Mesendoderm (in vitro differentiated cells): ENCODE results near the gene GMEB2.

Experiments used
- DNase-seq: peaks from one replicate; pipeline ENCODE4 v3.0.0; 2013
- H2AK5ac ChIP-seq: 2 replicates; pipeline ENCODE4 v1.6.1; 2013; ENCODE audit warnings: low read length, inconsistent platforms
- H2BK120ac ChIP-seq: 2 replicates; pipeline ENCODE4 v1.6.1; 2013; ENCODE audit warnings: low read depth, mild to moderate bottlenecking, low read length, moderate library complexity, mixed read lengths
- H2BK15ac ChIP-seq: replicated peaks from 2 replicates; pipeline ENCODE4 v1.6.1; 2013; ENCODE audit warnings: low read depth, mild to moderate bottlenecking, moderate library complexity
- H2BK5ac ChIP-seq: 2 replicates; pipeline ENCODE4 v1.6.1; 2013; ENCODE audit warnings: low read length, inconsistent platforms
- H3K18ac ChIP-seq: 2 replicates; pipeline ENCODE4 v1.6.1; 2013; ENCODE audit warnings: mild to moderate bottlenecking, low read length, mixed read lengths
- H3K23ac ChIP-seq: one replicate; pipeline ENCODE4 v1.6.1; 2013; ENCODE audit warnings: low read length
- H3K27ac ChIP-seq: 2 replicates; pipeline ENCODE4 v1.5.1; 2013; ENCODE audit warnings: low read depth, mild to moderate bottlenecking, inconsistent platforms, low read length, moderate library complexity
- H3K27me3 ChIP-seq: 2 replicates; pipeline ENCODE4 v1.6.1; 2013; ENCODE audit warnings: low read length, control low read depth, mild to moderate bottlenecking, inconsistent platforms; ENCODE audit not compliant: insufficient read depth, poor library complexity
- H3K36me3 ChIP-seq: 2 replicates; pipeline ENCODE4 v1.6.1; 2013; ENCODE audit warnings: low read length, inconsistent platforms; ENCODE audit not compliant: control insufficient read depth, insufficient read depth
- H3K4ac ChIP-seq: one replicate; pipeline ENCODE4 v1.6.1; 2013; ENCODE audit warnings: low read depth, mild to moderate bottlenecking, low read length, moderate library complexity
- H3K4me1 ChIP-seq: 2 replicates; pipeline ENCODE4 v1.6.1; 2013; ENCODE audit warnings: low read depth, low read length, inconsistent platforms; ENCODE audit not compliant: control insufficient read depth
- H3K4me2 ChIP-seq: 2 replicates; pipeline ENCODE4 v1.6.1; 2013; ENCODE audit warnings: low read length
- H3K4me3 ChIP-seq: 2 replicates; pipeline ENCODE4 v1.5.1; 2013; ENCODE audit warnings: mild to moderate bottlenecking, low read length
- H3K56ac ChIP-seq: one replicate; pipeline ENCODE4 v1.6.1; 2013; ENCODE audit warnings: low read length
- H3K79me1 ChIP-seq: 2 replicates; pipeline ENCODE4 v1.6.1; 2013; ENCODE audit warnings: low read length, inconsistent platforms
- H3K79me2 ChIP-seq: 2 replicates; pipeline ENCODE4 v1.6.1; 2013; ENCODE audit warnings: mild to moderate bottlenecking, low read length; ENCODE audit not compliant: control insufficient read depth, insufficient read depth
- H3K9ac ChIP-seq: 2 replicates; pipeline ENCODE4 v1.6.1; 2013; ENCODE audit warnings: low read length, inconsistent platforms
- H4K5ac ChIP-seq: one replicate; pipeline ENCODE4 v1.6.1; 2013; ENCODE audit warnings: low read length
- H4K8ac ChIP-seq: one replicate; pipeline ENCODE4 v1.6.1; 2013; ENCODE audit warnings: low read depth, mild to moderate bottlenecking, control low read depth, low read length, moderate library complexity
- WGBS: extraction: QIAGEN DNeasy Blood & Tissue Kit; methylation state at CpG from one replicate; pipeline ENCODE4 v1.1.7; 2013; ENCODE audit warnings: low lambda C conversion rate, missing lambda C conversion rate; ENCODE audit not compliant: insufficient coverage; ENCODE audit errors: extremely low coverage; 5-methylcytosine and 5-hydroxymethylcytosine counted together

Gene GMEB2

DNA sequence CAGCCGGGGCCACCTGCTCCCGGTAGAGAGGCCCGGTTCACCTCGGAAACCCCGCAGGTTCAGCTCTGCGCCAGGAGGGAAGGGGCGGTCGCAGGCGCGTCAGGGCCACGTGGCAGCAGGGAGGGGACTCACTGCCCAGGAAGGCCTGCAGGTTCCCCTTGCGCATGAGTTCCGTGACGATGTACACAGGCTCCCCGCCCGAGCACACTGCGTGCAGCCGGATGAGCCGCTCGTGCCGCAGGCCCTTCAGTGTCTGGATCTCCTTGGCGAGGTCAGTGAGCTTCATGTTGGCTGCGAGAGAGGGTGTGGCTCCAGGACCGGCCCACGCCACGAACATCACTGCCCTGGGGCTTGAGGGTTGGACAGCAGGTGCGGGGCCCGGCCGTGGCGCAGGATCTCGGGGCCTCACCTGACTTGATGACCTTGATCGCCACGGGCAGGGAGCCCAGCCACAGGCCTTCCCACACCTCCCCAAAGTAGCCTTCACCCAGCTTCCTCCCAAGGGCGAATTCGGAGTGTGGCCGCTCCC is 84.8 kb downstream of the GMEB2 start:
- H3K4ac ChIP-seq, result no peak overlapping the region
- DNase-seq, result no peak
- no peaks in the 10 kb centered on the region for H3K27me3 ChIP-seq
- H2BK15ac ChIP-seq, result no peak overlapping the region
- no peaks in the 10 kb centered on the region for H3K36me3 ChIP-seq
- no peak overlapping the region for H3K4me3 ChIP-seq
- H3K9ac ChIP-seq, result no peak overlapping the region
- no peak overlapping the region for H4K8ac ChIP-seq
- no peak overlapping the region for H2AK5ac ChIP-seq
- no peak overlapping the region for H2BK5ac ChIP-seq
- no peak overlapping the region for H3K23ac ChIP-seq
- no peaks in the 10 kb centered on the region for H3K79me2 ChIP-seq
- no peak overlapping the region for H3K18ac ChIP-seq
- H3K27ac ChIP-seq, result no peak overlapping the region
- no CpG with 5 or more reads among the region's 36 CpGs for WGBS
- H3K56ac ChIP-seq, result no peak overlapping the region
- no peak overlapping the region for H3K4me2 ChIP-seq
- H2BK120ac ChIP-seq, result no peak overlapping the region
- H3K4me1 ChIP-seq, result no peaks in the 10 kb centered on the region
- H4K5ac ChIP-seq, result no peak overlapping the region
- no peaks in the 10 kb centered on the region for H3K79me1 ChIP-seq

DNA sequence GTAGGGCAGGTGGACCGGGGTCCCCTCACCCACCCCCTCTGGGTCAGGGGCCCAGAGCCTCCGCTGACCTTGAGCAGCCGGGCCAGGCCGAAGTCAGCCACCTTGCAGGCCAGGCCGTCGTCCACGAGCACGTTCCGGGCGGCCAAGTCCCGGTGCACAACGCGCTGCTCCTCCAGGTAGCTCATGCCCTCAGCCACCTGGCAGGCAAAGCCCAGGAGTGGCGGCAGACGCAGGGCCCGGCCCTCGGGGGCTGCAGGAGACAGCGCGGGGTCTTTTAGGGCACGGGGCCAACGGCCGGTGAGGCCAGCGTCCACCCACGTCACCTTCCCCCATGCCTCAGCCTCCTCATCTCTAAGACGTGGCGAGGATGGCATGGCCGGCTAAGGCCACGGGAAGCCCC is 85.5 kb downstream of the GMEB2 start:
- no CpG with 5 or more reads among the region's 28 CpGs for WGBS
- no peaks in the 10 kb centered on the region for H3K36me3 ChIP-seq
- no peak overlapping the region for H3K23ac ChIP-seq
- no peaks in the 10 kb centered on the region for H3K79me2 ChIP-seq
- no peak overlapping the region for H3K18ac ChIP-seq
- H2BK15ac ChIP-seq, result no peak overlapping the region
- no peak overlapping the region for H4K8ac ChIP-seq
- no peak overlapping the region for H2AK5ac ChIP-seq
- no peak overlapping the region for H3K4ac ChIP-seq
- H3K56ac ChIP-seq, result no peak overlapping the region
- H2BK5ac ChIP-seq, result no peak overlapping the region
- no peak for DNase-seq
- no peak overlapping the region for H3K27ac ChIP-seq
- H3K79me1 ChIP-seq, result no peaks in the 10 kb centered on the region
- H3K4me3 ChIP-seq, result no peak overlapping the region
- H3K4me1 ChIP-seq, result no peaks in the 10 kb centered on the region
- H3K27me3 ChIP-seq, result no peaks in the 10 kb centered on the region
- H2BK120ac ChIP-seq, result no peak overlapping the region
- H3K9ac ChIP-seq, result no peak overlapping the region
- H3K4me2 ChIP-seq, result no peak overlapping the region
- no peak overlapping the region for H4K5ac ChIP-seq

DNA sequence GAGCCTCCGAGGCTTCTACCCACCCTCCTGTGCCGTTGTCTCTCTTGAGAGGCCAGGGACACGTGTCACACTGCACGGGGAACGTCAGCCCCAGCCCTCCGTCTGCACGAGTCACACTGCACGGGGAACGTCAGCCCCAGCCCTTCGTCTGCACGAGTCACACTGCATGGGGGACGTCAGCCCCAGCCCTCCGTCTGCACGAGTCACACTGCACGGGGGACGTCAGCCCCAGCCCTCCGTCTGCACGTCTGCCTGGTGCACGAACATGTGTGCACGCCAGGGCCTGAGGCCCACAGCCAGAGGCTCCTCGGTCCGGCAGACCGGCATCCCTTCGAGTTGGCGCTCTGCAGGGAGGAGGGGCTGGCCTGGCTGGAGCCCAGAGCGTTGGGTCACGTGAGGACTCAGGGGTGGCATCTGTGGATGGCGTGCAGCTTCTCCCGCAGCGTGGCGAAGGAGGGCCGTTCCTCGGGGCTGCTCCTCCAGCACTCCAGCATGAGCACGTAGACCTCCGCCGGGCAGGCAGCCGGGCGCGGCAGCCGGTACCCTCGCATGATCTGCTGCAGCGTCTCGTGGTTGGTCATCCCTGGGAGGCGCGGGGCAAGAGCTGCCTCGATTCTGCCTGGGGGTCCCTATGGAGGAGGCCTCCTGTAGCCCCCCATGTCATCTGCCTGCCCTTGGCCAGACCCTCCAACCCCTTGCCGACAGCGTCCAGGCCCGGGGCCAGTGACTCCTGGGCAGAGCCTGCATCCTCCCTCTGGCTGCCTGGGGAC is 86.3 kb downstream of the GMEB2 start:
- H4K8ac ChIP-seq, result no peak overlapping the region
- no peaks in the 10 kb centered on the region for H3K79me1 ChIP-seq
- no peak overlapping the region for H3K9ac ChIP-seq
- H3K27ac ChIP-seq, result no peak overlapping the region
- DNase-seq, result no peak
- no peaks in the 10 kb centered on the region for H3K79me2 ChIP-seq
- no peaks in the 10 kb centered on the region for H3K27me3 ChIP-seq
- no peak overlapping the region for H3K4me2 ChIP-seq
- no peak overlapping the region for H3K4me3 ChIP-seq
- H3K18ac ChIP-seq, result no peak overlapping the region
- H3K4me1 ChIP-seq, result no peaks in the 10 kb centered on the region
- no peaks in the 10 kb centered on the region for H3K36me3 ChIP-seq
- H3K56ac ChIP-seq, result peak overlapping the region; percentile 42
- H2AK5ac ChIP-seq, result no peak overlapping the region
- no CpG with 5 or more reads among the region's 49 CpGs for WGBS
- H4K5ac ChIP-seq, result no peak overlapping the region
- H2BK5ac ChIP-seq, result no peak overlapping the region
- no peak overlapping the region for H3K23ac ChIP-seq
- no peak overlapping the region for H3K4ac ChIP-seq
- no peak overlapping the region for H2BK120ac ChIP-seq
- H2BK15ac ChIP-seq, result no peak overlapping the region

DNA sequence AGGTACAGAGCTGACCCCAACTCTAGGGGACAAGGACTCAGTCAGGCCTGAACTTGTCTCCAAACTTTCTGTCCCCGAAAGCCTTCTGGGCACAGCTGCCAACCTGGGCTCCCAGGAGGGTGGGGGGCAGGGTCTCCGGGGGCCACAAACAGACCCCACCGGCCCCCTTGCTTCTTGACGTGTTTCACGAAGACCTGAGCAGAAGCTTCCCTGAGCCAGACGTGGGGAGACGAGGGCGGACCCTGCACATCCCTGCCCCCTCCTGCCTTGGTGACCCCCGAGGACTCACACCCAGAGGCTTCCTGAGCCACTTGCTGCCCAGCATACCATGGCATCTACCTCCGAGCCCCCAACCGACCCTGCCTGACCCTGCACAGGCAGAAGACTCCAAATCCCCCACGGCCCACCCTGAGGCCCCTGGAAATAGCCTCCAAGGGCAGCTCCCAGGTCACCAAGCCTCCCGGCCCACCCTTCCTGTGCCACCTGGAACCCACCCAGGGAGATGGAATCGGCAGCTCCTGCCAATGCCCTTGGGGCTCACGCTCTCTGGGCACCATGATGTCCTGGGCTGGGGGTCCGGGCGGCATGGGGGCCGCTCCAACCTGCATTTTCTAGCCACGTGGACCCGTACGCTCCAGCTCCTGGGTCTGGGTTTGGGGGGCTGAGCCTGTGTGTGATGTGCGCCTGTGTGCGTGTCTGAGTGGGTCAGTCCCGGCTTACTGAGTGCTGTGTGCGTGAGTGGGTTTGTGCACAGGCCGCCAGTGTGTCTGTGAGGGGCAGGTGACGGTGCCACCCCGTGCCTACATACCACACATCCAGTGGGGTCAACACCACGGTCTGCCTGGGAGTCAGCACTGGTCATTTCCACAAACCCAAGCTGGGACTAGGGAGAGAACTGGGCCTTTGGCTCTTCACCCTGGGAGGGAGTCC is 87.2 kb downstream of the GMEB2 start:
- H3K56ac ChIP-seq, result no peak overlapping the region
- H4K5ac ChIP-seq, result no peak overlapping the region
- no peak overlapping the region for H3K4me3 ChIP-seq
- no peak overlapping the region for H3K4ac ChIP-seq
- H2AK5ac ChIP-seq, result no peak overlapping the region
- no peak overlapping the region for H2BK15ac ChIP-seq
- no peak overlapping the region for H3K9ac ChIP-seq
- no peaks in the 10 kb centered on the region for H3K79me2 ChIP-seq
- no CpG with 5 or more reads among the region's 29 CpGs for WGBS
- no peaks in the 10 kb centered on the region for H3K36me3 ChIP-seq
- no peak overlapping the region for H2BK5ac ChIP-seq
- H4K8ac ChIP-seq, result no peak overlapping the region
- DNase-seq, result no peak
- H3K4me2 ChIP-seq, result no peak overlapping the region
- no peak overlapping the region for H3K18ac ChIP-seq
- no peaks in the 10 kb centered on the region for H3K27me3 ChIP-seq
- no peak overlapping the region for H3K27ac ChIP-seq
- H2BK120ac ChIP-seq, result no peak overlapping the region
- no peak overlapping the region for H3K23ac ChIP-seq
- H3K4me1 ChIP-seq, result no peaks in the 10 kb centered on the region
- no peaks in the 10 kb centered on the region for H3K79me1 ChIP-seq

DNA sequence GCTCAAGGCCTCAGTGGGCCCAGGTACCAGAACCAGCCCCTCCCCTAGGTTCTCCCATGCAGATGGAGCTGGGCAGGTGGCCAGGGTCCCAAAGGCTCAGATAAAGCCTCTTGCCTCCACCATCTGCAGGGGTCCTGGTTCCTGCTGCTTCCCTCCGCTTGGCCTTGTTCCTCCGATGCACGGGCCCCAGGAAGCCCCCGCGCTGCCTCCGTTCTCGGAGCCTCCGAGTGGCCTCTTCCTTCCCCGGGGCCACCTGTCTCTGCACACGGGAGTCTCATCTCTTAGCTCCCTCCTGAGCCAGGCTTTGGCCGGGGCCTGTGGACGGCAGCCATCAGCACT is 87.8 kb downstream of the GMEB2 start:
- Histone ChIP-seq H3K79me1 (no peaks in the 10 kb centered on the region), H3K56ac (no peak overlapping the region), H2BK5ac (no peak overlapping the region), H3K9ac (no peak overlapping the region), H2BK120ac (no peak overlapping the region), H3K27me3 (no peaks in the 10 kb centered on the region), H3K4me2 (no peak overlapping the region), H4K8ac (no peak overlapping the region), H3K4me1 (no peaks in the 10 kb centered on the region), H4K5ac (no peak overlapping the region), H2BK15ac (no peak overlapping the region), H3K23ac (no peak overlapping the region), H3K36me3 (no peaks in the 10 kb centered on the region), H3K4ac (no peak overlapping the region), H3K4me3 (no peak overlapping the region), H3K79me2 (no peaks in the 10 kb centered on the region), H2AK5ac (no peak overlapping the region), H3K27ac (no peak overlapping the region), H3K18ac (no peak overlapping the region)
- no CpG with 5 or more reads among the region's 12 CpGs for WGBS
- DNase-seq, result no peak
